ENCODE measurements around the gene MMP19. TPM values are rescaled to one million over a fixed set of nuclear protein-coding genes. Genes with fewer than 3 reads are reported as not detected.

Gene MMP19
- total and polyA plus RNA-seq, 2 donors (not counting 1 experiment from before 2014, with no cell fraction given) = 0.42 TPM; not detected in 1

DNA sequence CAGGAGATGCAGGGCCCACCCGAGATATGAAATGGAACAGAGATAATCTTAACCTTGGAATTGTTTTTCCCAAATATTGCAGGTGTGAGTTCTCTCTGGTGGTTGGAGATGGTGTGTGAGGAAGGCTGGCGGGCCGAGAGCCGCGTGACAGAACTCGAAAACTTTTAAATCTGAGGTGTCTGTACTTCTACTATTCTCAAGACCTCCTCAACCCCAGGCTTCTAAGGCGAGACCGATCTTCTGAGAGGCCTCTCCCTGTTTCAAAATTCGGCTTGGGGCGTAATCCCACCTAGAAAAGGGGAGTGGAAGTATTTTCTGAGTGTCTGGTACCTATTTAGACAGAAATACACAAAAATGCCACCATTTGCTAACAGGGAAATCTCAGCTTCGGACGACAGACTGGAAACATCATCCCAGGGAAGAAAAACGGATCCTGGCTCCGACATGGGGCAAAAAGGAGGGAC is 25.8 kb downstream of the MMP19 start:
- Mint-ChIP-seq H3K27me3 (no peaks in the 10 kb centered on the region), H3K27ac (no peak overlapping the region), H3K4me3 (no peak overlapping the region), H3K9me3 (ENCODE audit: insufficient read depth) (no peaks in the 10 kb centered on the region), H3K4me1 (peaks cover 36% of the 10 kb centered on the region)
- DNase-seq (no peak), ATAC-seq (ENCODE audit: low read depth) (no peak)
- Histone ChIP-seq H3K4me2 (replicated peaks; ENCODE audit: low read depth, low read length, poor library complexity, severe bottlenecking) (peak overlapping the region; percentile 74), H3K9ac (ENCODE audit: low read length) (peak overlapping the region; percentile 91), H3K36me3 (replicated peaks in 1 of 2; ENCODE audit: control extremely low read depth in 1 of 2, control insufficient read depth in 1 of 2, extremely low read depth in 1 of 2, insufficient read depth in 2 of 2, low read length in 1 of 2) (peaks cover 2 to 53% of the 10 kb centered on the region in 2 experiments), H3K4me1 (ENCODE audit: control insufficient read depth in 2 of 2, insufficient read depth in 2 of 2, low read length in 2 of 2) (peaks cover 24 to 30% of the 10 kb centered on the region in 2 donors), H3K27me3 (replicated peaks in 1 of 4; ENCODE audit: control extremely low read depth in 1 of 4, control insufficient read depth in 3 of 4, insufficient read depth in 4 of 4, low read length in 3 of 4) (no peaks in the 10 kb centered on the region), H2AFZ (ENCODE audit: insufficient read depth, low read depth, low read length, poor library complexity, severe bottlenecking) (peak overlapping the region; percentile 89), H3K4me3 (ENCODE audit: control extremely low read depth in 1 of 5, extremely low read depth in 1 of 5, insufficient read depth in 1 of 5, low read depth in 2 of 5, low read length in 4 of 5) (peak overlapping the region; percentile 81 to 100 (median 85)), H3K79me2 (ENCODE audit: control insufficient read depth, insufficient read depth, low read length) (peaks cover 76% of the 10 kb centered on the region), H4K20me1 (ENCODE audit: control insufficient read depth, insufficient read depth, low read length, poor library complexity, severe bottlenecking) (peaks cover 43% of the 10 kb centered on the region), H3K9me3 (ENCODE audit: control extremely low read depth in 1 of 3, control insufficient read depth in 2 of 3, insufficient read depth in 1 of 3, low read length in 2 of 3) (no peaks in the 10 kb centered on the region), H3K27ac (ENCODE audit: low read length in 2 of 2) (peak overlapping the region; percentile 50 to 84)
- WGBS (ENCODE audit: insufficient coverage) = 0% methylated on average over 5 of the region's 14 CpGs
- POLR2A ChIA-PET = interaction anchor here (0.6 to 4.2 kb wide), 9 partner anchors 13 to 301 kb away, joined by 3 to 53 read pairs (median 3); partner anchors contain the start of genes BLOC1S1, DGKA, DNAJC14 and ZC3H10
- TF ChIP-seq, protein P1, sequence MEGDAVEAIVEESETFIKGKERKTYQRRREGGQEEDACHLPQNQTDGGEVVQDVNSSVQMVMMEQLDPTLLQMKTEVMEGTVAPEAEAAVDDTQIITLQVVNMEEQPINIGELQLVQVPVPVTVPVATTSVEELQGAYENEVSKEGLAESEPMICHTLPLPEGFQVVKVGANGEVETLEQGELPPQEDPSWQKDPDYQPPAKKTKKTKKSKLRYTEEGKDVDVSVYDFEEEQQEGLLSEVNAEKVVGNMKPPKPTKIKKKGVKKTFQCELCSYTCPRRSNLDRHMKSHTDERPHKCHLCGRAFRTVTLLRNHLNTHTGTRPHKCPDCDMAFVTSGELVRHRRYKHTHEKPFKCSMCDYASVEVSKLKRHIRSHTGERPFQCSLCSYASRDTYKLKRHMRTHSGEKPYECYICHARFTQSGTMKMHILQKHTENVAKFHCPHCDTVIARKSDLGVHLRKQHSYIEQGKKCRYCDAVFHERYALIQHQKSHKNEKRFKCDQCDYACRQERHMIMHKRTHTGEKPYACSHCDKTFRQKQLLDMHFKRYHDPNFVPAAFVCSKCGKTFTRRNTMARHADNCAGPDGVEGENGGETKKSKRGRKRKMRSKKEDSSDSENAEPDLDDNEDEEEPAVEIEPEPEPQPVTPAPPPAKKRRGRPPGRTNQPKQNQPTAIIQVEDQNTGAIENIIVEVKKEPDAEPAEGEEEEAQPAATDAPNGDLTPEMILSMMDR (IDR thresholded peaks at IDR 0.05) = no peak
- TF ChIP-seq EZH2 (IDR thresholded peaks at IDR 0.05; ENCODE audit: borderline replicate concordance, insufficient read depth, low read depth, low read length, poor library complexity, severe bottlenecking) = no peak
- intact Hi-C loops (cut with micrococcal nuclease) = loop anchor here (1.0 to 2.0 kb wide), 6 partner anchors 12 to 287 kb away; partner anchors contain the start of genes DNAJC14, PA2G4, PYM1 and RPS26
- CTCF ChIA-PET = interaction anchor here (1.0 to 4.6 kb wide), 12 partner anchors 13 to 449 kb away, joined by 3 to 39 read pairs (median 4); partner anchors contain the start of genes CD63, COQ10A, DNAJC14 and PYM1

DNA sequence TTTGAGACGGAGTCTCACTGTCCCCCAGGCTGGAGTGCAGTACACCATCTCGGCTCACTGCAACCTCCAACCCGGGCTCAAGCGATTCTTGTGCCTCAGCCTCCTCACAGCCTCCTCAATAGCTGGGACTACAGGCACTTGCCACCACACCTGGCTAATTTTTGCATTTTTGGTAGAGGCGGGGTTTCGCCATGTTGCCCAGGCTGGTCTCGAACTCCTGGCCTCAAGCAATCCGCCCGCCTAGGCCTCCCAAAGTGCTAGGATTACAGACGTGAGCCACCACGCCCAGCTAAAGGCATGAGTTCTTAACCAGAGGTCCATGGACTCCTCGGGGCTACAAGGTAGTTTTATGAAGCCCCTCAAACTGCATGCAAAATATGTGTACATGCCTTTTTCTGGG is 27.3 kb downstream of the MMP19 start:
- ATAC-seq (ENCODE audit: low read depth) = no peak
- Mint-ChIP-seq H3K9me3 (ENCODE audit: insufficient read depth) (no peaks in the 10 kb centered on the region), H3K4me3 (no peak overlapping the region), H3K27ac (no peak overlapping the region), H3K4me1 (peaks cover 42% of the 10 kb centered on the region), H3K27me3 (no peaks in the 10 kb centered on the region)
- Histone ChIP-seq H3K4me2 (replicated peaks; ENCODE audit: low read depth, low read length, poor library complexity, severe bottlenecking) (no peak overlapping the region), H3K4me1 (ENCODE audit: control insufficient read depth in 2 of 2, insufficient read depth in 2 of 2, low read length in 2 of 2) (peaks cover 24 to 30% of the 10 kb centered on the region in 2 donors), H4K20me1 (ENCODE audit: control insufficient read depth, insufficient read depth, low read length, poor library complexity, severe bottlenecking) (peaks cover 56% of the 10 kb centered on the region), H2AFZ (ENCODE audit: insufficient read depth, low read depth, low read length, poor library complexity, severe bottlenecking) (no peak overlapping the region), H3K4me3 (ENCODE audit: control extremely low read depth in 1 of 5, extremely low read depth in 1 of 5, insufficient read depth in 1 of 5, low read depth in 2 of 5, low read length in 4 of 5) (no peak overlapping the region), H3K36me3 (replicated peaks in 1 of 2; ENCODE audit: control extremely low read depth in 1 of 2, control insufficient read depth in 1 of 2, extremely low read depth in 1 of 2, insufficient read depth in 2 of 2, low read length in 1 of 2) (peaks cover 4 to 41% of the 10 kb centered on the region in 2 experiments), H3K27ac (ENCODE audit: low read length in 2 of 2) (no peak overlapping the region), H3K27me3 (replicated peaks in 1 of 4; ENCODE audit: control extremely low read depth in 1 of 4, control insufficient read depth in 3 of 4, insufficient read depth in 4 of 4, low read length in 3 of 4) (no peaks in the 10 kb centered on the region), H3K79me2 (ENCODE audit: control insufficient read depth, insufficient read depth, low read length) (peaks cover 90% of the 10 kb centered on the region), H3K9me3 (ENCODE audit: control extremely low read depth in 1 of 3, control insufficient read depth in 2 of 3, insufficient read depth in 1 of 3, low read length in 2 of 3) (no peaks in the 10 kb centered on the region), H3K9ac (ENCODE audit: low read length) (no peak overlapping the region)
- TF ChIP-seq EZH2 (IDR thresholded peaks at IDR 0.05; ENCODE audit: borderline replicate concordance, insufficient read depth, low read depth, low read length, poor library complexity, severe bottlenecking) = no peak
- TF ChIP-seq, protein P1 (IDR thresholded peaks at IDR 0.05) = no peak
- DNase-seq = no peak
- CTCF ChIA-PET = no interaction called here
- intact Hi-C loops (cut with micrococcal nuclease) = no loop called here
- POLR2A ChIA-PET = no interaction called here
- 94% methylated on average over 12 of the region's 12 CpGs for WGBS (ENCODE audit: insufficient coverage)
